NOMO-1 treated with dmso at 0.1 percent for 144 hours (cell line): ENCODE results near the gene SLU7.
"Not testable (repeated sequence)": the region's sequence is repeated elsewhere in the genome, so short reads cannot be mapped to it uniquely, and the experiment has no call there.

Experiments
- DNase-seq: peaks from one replicate; lab custom pipeline; 2025; ENCODE audit not compliant: unreplicated experiment; lab: John Stamatoyannopoulos, UW

Gene SLU7

GRCh38 chr5:160451281-160451680, 32.4 kb upstream of the SLU7 start:
- DNase-seq: no peak

GRCh38 chr5:160450164-160450932, 31.5 kb upstream of the SLU7 start:
- DNase-seq: no peak

- no peak for DNase-seq
These were observed 30.6 kb upstream of the SLU7 start for GRCh38 chr5:160449458-160449857.

GRCh38 chr5:160448886-160449285, 30.0 kb upstream of the SLU7 start:
- no peak for DNase-seq

GRCh38 chr5:160445751-160446150, 26.9 kb upstream of the SLU7 start:
- DNase-seq: no peak

GRCh38 chr5:160445132-160445531, 26.3 kb upstream of the SLU7 start:
- no peak for DNase-seq

- DNase-seq: no peak
These were observed 25.5 kb upstream of the SLU7 start for GRCh38 chr5:160444407-160444806.

GRCh38 chr5:160442824-160443431, 24.0 kb upstream of the SLU7 start:
- DNase-seq: no peak

GRCh38 chr5:160441311-160441781, 22.5 kb upstream of the SLU7 start:
- no peak for DNase-seq

- DNase-seq: peak; percentile 56
These were observed 20.3 kb upstream of the SLU7 start for GRCh38 chr5:160439205-160439600.

GRCh38 chr5:160438316-160439204, 19.7 kb upstream of the SLU7 start:
- peak; percentile 43 for DNase-seq

GRCh38 chr5:160437271-160437670, 18.4 kb upstream of the SLU7 start:
- DNase-seq: no peak

GRCh38 chr5:160436661-160437060, 17.8 kb upstream of the SLU7 start:
- not testable (repeated sequence) for DNase-seq

GRCh38 chr5:160436017-160436416, 17.1 kb upstream of the SLU7 start:
- DNase-seq: no peak

- DNase-seq: no peak
These were observed 16.7 kb upstream of the SLU7 start for GRCh38 chr5:160435532-160435931.

- no peak for DNase-seq
These were observed 15.2 kb upstream of the SLU7 start for GRCh38 chr5:160434022-160434531.

- DNase-seq: no peak
These were observed 13.9 kb upstream of the SLU7 start for GRCh38 chr5:160432787-160433186.

- no peak for DNase-seq
These were observed 13.3 kb upstream of the SLU7 start for GRCh38 chr5:160432196-160432595.

GRCh38 chr5:160427607-160428006, 8.7 kb upstream of the SLU7 start:
- no peak for DNase-seq

- no peak for DNase-seq
These were observed 4.2 kb upstream of the SLU7 start for GRCh38 chr5:160423099-160423498.

- DNase-seq: peak; percentile 88
These were observed 2.9 kb upstream of the SLU7 start, which contains the start of gene PTTG1 for GRCh38 chr5:160421625-160422258. Gene PTTG1, plus strand, starts transcription at chr5:160421855. Its CDS starts 458 bp downstream, at chr5:160422313.
